ENCODE results near the gene TSR2.
"Not testable (repeated sequence)": the region's sequence is repeated elsewhere in the genome, so short reads cannot be mapped to it uniquely, and the experiment has no call there.

The TSR2 gene

DNA sequence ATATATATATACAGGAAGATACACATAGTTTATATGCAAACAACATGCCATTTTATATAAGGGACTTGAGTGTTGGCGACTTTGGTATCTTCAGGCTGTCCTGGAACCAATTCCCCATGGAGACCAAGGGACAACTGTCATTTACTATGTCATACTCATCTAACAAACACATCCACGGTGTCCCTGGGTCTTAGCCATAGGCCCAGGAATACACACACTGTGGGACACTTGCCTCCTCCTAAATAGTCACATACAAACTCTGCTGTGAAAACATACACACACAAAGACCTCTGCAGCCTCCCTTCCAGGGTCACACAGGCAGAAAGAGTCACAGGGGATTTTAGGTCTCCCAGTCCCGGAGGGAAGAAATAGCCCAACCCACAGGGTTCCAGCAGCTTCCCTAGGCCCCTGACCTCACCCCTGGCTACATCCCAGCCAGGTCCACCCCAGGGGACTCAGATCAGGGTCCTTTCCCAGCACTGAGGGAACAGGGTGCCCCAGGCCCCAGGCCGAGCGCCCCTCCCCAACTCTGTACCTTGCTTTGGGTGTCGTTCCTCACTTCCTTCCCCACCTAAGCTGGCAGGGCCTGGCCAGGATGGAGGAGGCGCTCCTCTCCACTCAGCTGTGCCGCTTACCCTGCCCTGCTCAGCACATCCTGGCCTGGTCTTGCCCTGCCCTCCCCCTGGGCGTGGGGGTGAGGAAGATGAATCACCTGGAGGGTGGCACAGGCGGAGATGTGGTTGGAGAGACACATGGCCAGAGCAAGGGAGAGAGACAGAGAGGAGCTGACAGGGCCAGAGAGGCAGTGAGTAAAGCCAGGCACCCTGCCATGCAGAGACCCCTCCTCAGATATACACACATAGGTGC is 34.0 kb downstream of the TSR2 start:
- DNase-seq (ENCODE audit: low spot score): no peak

DNA sequence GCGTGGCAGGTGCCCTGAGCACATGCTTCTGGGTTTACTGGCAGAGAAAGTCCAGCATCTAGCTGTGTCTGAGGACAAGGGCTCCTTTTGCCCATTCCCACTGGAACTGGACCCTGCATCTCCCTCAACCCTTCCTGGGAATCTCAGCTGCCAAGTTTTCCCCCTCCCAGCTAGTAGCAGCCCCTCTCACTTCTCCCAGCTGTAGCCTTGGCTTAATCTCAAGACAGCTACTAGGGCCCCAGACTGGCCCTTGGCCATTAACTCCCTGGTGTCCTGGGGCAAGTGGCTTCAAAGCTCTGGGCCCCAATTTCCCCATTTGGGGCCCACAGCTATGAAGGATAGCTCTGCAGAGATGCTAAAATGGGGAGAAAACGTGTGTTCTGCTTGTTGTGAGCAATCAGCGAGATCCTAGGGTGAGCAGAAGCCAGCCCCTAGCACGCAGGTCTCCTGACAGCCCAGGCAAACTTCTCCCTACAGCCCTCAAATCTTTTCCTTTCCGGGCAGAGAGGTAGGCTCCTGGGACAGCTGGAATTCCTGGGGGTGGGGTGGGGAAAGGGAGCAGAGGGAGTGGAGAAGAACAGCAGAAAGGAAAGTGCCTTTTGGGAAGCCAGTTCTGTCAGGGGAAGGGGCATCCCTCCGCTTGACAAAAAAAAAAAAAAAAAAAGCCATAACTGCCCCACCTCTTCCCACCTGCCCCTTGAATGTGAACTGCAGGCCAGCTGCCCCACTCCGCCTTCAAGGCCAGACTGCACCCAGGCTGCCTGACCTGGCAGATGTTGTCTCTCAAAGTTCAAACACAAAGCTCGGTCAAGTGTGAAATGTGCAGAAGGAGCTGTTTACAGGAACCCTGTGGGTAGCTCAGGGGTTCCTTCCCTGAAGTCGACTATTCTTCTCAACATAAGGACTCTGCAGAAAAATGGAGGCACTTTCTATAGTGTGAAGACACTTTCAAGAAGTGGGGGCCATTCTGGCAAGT is 39.2 kb downstream of the TSR2 start:
- DNase-seq (ENCODE audit: low spot score): no peak

- DNase-seq (ENCODE audit: low spot score): no peak
Observed at GRCh38 chrX:54482839-54483593, 42.8 kb downstream of the TSR2 start.

GRCh38 chrX:54483946-54484345 is 43.7 kb downstream of the TSR2 start:
- no peak for DNase-seq (ENCODE audit: low spot score)

- DNase-seq (ENCODE audit: low spot score): no peak
Observed at GRCh38 chrX:54484666-54485065, 44.5 kb downstream of the TSR2 start.

DNA sequence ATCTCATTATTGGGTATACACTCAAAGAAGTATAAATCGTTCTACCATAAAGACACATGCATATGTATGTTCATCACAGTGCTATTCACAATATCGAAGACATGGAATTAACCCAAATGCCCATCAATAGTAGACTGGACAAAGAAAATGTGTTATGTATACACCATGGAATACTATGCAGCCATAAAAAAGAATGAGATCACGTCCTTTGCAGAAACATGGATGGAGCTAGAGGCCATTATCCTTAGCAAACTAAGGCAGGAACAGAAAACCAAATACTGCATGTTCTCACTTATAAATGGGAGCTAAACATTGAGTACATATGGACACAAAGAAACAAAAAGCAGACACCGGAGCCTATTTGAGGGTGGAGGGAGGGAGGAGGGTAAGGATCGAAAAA is 49.6 kb downstream of the TSR2 start:
- not testable (repeated sequence) for DNase-seq (ENCODE audit: low spot score)

GRCh38 chrX:54492340-54492739 is 52.1 kb downstream of the TSR2 start:
- DNase-seq (ENCODE audit: low spot score): no peak

DNA sequence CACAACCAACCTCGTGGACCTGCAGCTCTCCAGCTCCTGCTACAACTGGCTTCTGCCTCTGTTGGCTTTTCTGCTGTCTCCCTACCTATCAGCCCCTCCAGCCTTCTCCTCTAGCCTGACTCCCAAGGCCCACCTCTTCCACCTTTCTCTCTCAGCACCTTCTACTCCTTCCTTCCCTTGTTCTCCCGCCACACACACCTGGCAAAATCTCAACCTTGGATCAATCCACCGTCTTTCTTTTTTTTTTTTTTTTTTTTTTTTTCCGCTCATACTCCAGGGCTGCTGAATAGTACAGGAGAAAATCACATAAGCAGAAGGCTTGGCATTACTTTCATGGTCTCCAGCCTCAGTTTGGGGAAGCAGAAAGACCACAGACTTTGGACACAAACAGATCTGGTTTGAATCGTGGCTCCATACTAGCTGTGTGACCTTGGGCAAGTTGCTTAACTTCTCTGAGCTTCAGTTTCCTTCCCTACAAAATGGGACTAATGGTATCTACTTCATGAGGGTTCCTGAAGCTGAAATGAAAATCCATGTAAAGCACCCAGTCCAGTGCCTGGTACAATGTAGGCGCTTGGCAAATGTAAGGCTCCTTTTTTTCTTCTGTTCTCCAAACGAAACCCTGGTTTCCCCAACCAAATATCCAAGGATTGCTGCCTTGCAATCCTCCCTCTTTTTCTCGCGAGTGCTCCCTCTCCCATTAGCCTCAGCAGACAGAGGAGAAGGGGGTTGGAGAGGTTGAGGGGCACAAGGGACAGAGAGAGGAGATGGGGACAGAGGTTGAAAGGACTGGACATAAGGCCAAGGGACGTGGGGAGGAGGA is 54.2 kb downstream of the TSR2 start:
- no peak for DNase-seq (ENCODE audit: low spot score)

Data from HuH-7.5 (cell line).